Activated T-cell treated with anti-CD3 and anti-CD28 coated beads for 24 hours (primary cell): Measurements from ENCODE around the gene FHOD3.

Source experiments
- DNase-seq: peaks from one replicate; pipeline ENCODE4 v3.0.0-alpha.2; 2020; ENCODE audit warnings: low read depth

Gene FHOD3

GRCh38 chr18:36382854-36383253 lies 85.3 kb downstream of the FHOD3 start:
- no peak for DNase-seq

GRCh38 chr18:36386150-36386920 lies 88.8 kb downstream of the FHOD3 start:
- no peak for DNase-seq

- DNase-seq = no peak
Measured at GRCh38 chr18:36387310-36387709, 89.8 kb downstream of the FHOD3 start.

GRCh38 chr18:36388310-36388709 lies 90.8 kb downstream of the FHOD3 start:
- DNase-seq = no peak

- DNase-seq = no peak
Measured at GRCh38 chr18:36389027-36389426, 91.5 kb downstream of the FHOD3 start.

GRCh38 chr18:36389811-36390581 lies 92.5 kb downstream of the FHOD3 start:
- no peak for DNase-seq

GRCh38 chr18:36391426-36392145 lies 94.1 kb downstream of the FHOD3 start:
- no peak for DNase-seq

GRCh38 chr18:36392164-36392978 lies 94.9 kb downstream of the FHOD3 start:
- no peak for DNase-seq

GRCh38 chr18:36392979-36393287 lies 95.4 kb downstream of the FHOD3 start:
- DNase-seq = no peak

GRCh38 chr18:36394486-36394885 lies 97.0 kb downstream of the FHOD3 start:
- no peak for DNase-seq

GRCh38 chr18:36396190-36396589 lies 98.7 kb downstream of the FHOD3 start:
- no peak for DNase-seq

- no peak for DNase-seq
Measured at GRCh38 chr18:36397033-36397432, 99.5 kb downstream of the FHOD3 start.

GRCh38 chr18:36398419-36398818 lies 100.9 kb downstream of the FHOD3 start:
- no peak for DNase-seq

- DNase-seq = no peak
Measured at GRCh38 chr18:36399055-36399454, 101.5 kb downstream of the FHOD3 start.

- no peak for DNase-seq
Measured at GRCh38 chr18:36401462-36401861, 103.9 kb downstream of the FHOD3 start.

- no peak for DNase-seq
Measured at GRCh38 chr18:36402765-36403396, 105.4 kb downstream of the FHOD3 start.

GRCh38 chr18:36403896-36404820 lies 106.6 kb downstream of the FHOD3 start:
- DNase-seq = no peak

- DNase-seq = no peak
Measured at GRCh38 chr18:36405611-36406010, 108.1 kb downstream of the FHOD3 start.

- DNase-seq = no peak
Measured at GRCh38 chr18:36406805-36407204, 109.3 kb downstream of the FHOD3 start.

- no peak for DNase-seq
Measured at GRCh38 chr18:36408606-36409005, 111.1 kb downstream of the FHOD3 start.

GRCh38 chr18:36409779-36410178 lies 112.3 kb downstream of the FHOD3 start:
- no peak for DNase-seq
